Liver (tissue), 9 donors: ENCODE results near the gene PPFIA1. TPM values are rescaled to one million over a fixed set of nuclear protein-coding genes. Genes with fewer than 3 reads are reported as not detected.
"Not testable (repeated sequence)": the region's sequence is repeated elsewhere in the genome, so short reads cannot be mapped to it uniquely, and the experiment has no call there.

Source experiments
- DNase-seq: peaks from one replicate; pipeline ENCODE4 v3.0.0-alpha.2; 2017; ENCODE audit warnings: low spot score
- H3K27ac ChIP-seq, 2 donors: one replicate each; pipeline ENCODE4 v1.7.0; 2013; ENCODE audit warnings: inconsistent platforms in 2 of 2, low read length in 2 of 2, control low read depth in 1 of 2, low read depth in 1 of 2, mild to moderate bottlenecking in 1 of 2
- H3K27me3 ChIP-seq, 4 donors: one replicate each; pipeline versions ENCODE4 v1.6.1 to v1.7.0; 2013; ENCODE audit warnings: low read length in 3 of 4, inconsistent platforms in 1 of 4, mild to moderate bottlenecking in 1 of 4, moderate library complexity in 1 of 4; ENCODE audit not compliant: control insufficient read depth in 4 of 4, insufficient read depth in 4 of 4
- H3K36me3 ChIP-seq, 4 donors: one replicate each; pipeline versions ENCODE4 v1.6.1 to v1.7.0; 2013; ENCODE audit warnings: low read length in 3 of 4, mild to moderate bottlenecking in 3 of 4, low read depth in 1 of 4, moderate library complexity in 1 of 4; ENCODE audit not compliant: control insufficient read depth in 4 of 4, insufficient read depth in 3 of 4
- H3K4me1 ChIP-seq, 4 donors: one replicate each; pipeline versions ENCODE4 v1.6.1 to v1.7.0; 2013; ENCODE audit warnings: low read length in 3 of 4, mild to moderate bottlenecking in 3 of 4, moderate library complexity in 1 of 4; ENCODE audit not compliant: control insufficient read depth in 4 of 4, insufficient read depth in 4 of 4
- H3K4me3 ChIP-seq, 3 donors: one replicate each; pipeline versions ENCODE4 v1.6.1 to v1.7.0; 2013; ENCODE audit warnings: low read length in 3 of 3, control low read depth in 1 of 3, low read depth in 1 of 3, mild to moderate bottlenecking in 1 of 3
- H3K9ac ChIP-seq, 2 donors: one replicate each; pipeline ENCODE4 v1.7.0; 2013; ENCODE audit warnings: low read length in 2 of 2, mild to moderate bottlenecking in 2 of 2, moderate library complexity in 2 of 2, control low read depth in 1 of 2, low read depth in 1 of 2
- H3K9me3 ChIP-seq, 4 donors: one replicate each; pipeline versions ENCODE4 v1.6.1 to v1.7.0; 2013; ENCODE audit warnings: low read length in 3 of 4; ENCODE audit not compliant: control insufficient read depth in 4 of 4
- ATF3 ChIP-seq: IDR thresholded peaks from 2 replicates; pipeline ENCODE4 v1.6.1; 2016; ENCODE audit warnings: antibody characterized with exemption
- CTCF ChIP-seq: fragments of 150-350 bp; IDR thresholded peaks from 2 replicates; pipeline ENCODE4 v1.5.1; 2017; ENCODE audit warnings: improper control_type of control experiment, low read depth, low read length; ENCODE audit not compliant: missing input control
- EGR1 ChIP-seq, 2 donors: IDR thresholded peaks; 2 replicates each; pipeline ENCODE4 v1.6.1; 2016 to 2018; ENCODE audit warnings: antibody characterized with exemption in 2 of 2, low read depth in 2 of 2
- FOXA1 ChIP-seq: IDR thresholded peaks from 2 replicates; pipeline ENCODE4 v1.6.1; 2016; ENCODE audit warnings: antibody characterized with exemption
- FOXA2 ChIP-seq: IDR thresholded peaks from 2 replicates; pipeline ENCODE4 v1.6.1; 2016; ENCODE audit warnings: antibody characterized with exemption
- GABPA ChIP-seq, 2 donors: IDR thresholded peaks in 1 of 2; conservative IDR thresholded peaks in 1 of 2; 2 replicates each; pipeline ENCODE4 v1.6.1; 2016; ENCODE audit warnings: antibody characterized with exemption in 2 of 2, mild to moderate bottlenecking in 1 of 2, moderate library complexity in 1 of 2
- HNF4A ChIP-seq, 2 donors: conservative IDR thresholded peaks; 2 replicates each; pipeline ENCODE4 v1.6.1; 2016; ENCODE audit warnings: antibody characterized with exemption in 2 of 2, mild to moderate bottlenecking in 2 of 2
- HNF4G ChIP-seq: IDR thresholded peaks from 2 replicates; pipeline ENCODE4 v1.6.1; 2016; ENCODE audit warnings: antibody characterized with exemption
- JUND ChIP-seq, 2 donors: IDR thresholded peaks; 2 replicates each; pipeline ENCODE4 v1.6.1; 2016; ENCODE audit warnings: antibody characterized with exemption in 2 of 2
- MAX ChIP-seq: IDR thresholded peaks from 2 replicates; pipeline ENCODE4 v1.6.1; 2016; ENCODE audit warnings: antibody characterized with exemption
- NR2F2 ChIP-seq: IDR thresholded peaks from 2 replicates; pipeline ENCODE4 v1.6.1; 2016; ENCODE audit warnings: antibody characterized with exemption
- RAD21 ChIP-seq, 2 donors: IDR thresholded peaks; 2 replicates each; pipeline ENCODE4 v1.6.1; 2016; ENCODE audit warnings: antibody characterized with exemption in 2 of 2, mild to moderate bottlenecking in 2 of 2
- REST ChIP-seq: IDR thresholded peaks from 2 replicates; pipeline ENCODE4 v1.6.1; 2016; ENCODE audit warnings: antibody characterized with exemption, mild to moderate bottlenecking
- RXRA ChIP-seq, 2 donors: IDR thresholded peaks; 2 replicates each; pipeline ENCODE4 v1.6.1; 2017 to 2018; ENCODE audit warnings: antibody characterized with exemption in 2 of 2, mild to moderate bottlenecking in 1 of 2
- SP1 ChIP-seq: IDR thresholded peaks from 2 replicates; pipeline ENCODE4 v1.6.1; 2018; ENCODE audit warnings: antibody characterized with exemption, mild to moderate bottlenecking
- TAF1 ChIP-seq: conservative IDR thresholded peaks from 2 replicates; pipeline ENCODE4 v1.6.1; 2016; ENCODE audit warnings: antibody characterized with exemption, mild to moderate bottlenecking
- YY1 ChIP-seq: IDR thresholded peaks from 2 replicates; pipeline ENCODE4 v1.6.1; 2016; ENCODE audit warnings: antibody characterized with exemption, mild to moderate bottlenecking
- ZBTB33 ChIP-seq: IDR thresholded peaks from 2 replicates; pipeline ENCODE4 v1.6.1; 2016; ENCODE audit warnings: antibody characterized with exemption
- WGBS: extraction: QIAGEN DNeasy Blood & Tissue Kit; methylation state at CpG from one replicate; pipeline ENCODE4 v1.1.7; 2013; 5-methylcytosine and 5-hydroxymethylcytosine counted together
- polyA plus RNA-seq, 2 donors: library from polyadenylated mRNA; stranded (reverse) in 1 of 2; unstranded in 1 of 2; fragments of 200-250 nt in 1 of 2; fragments of >200 nt in 1 of 2; fragmentation: Nextera tagmentation in 1 of 2; extraction: Ambion mirVana in 1 of 2; gene quantifications; one replicate each; pipeline versions ENCODE4 v1.2.1 to v1.2.3, GENCODE V29; 2013 to 2015
- total RNA-seq, 2 donors: library from RNA; depleted of rRNA; stranded (reverse); fragments of >200 nt; gene quantifications; one replicate each; pipeline ENCODE4 v1.2.3, GENCODE V29; 2014
- donor health status: healthy.
- donor health status: healthy.
- donor health status: healthy.
- donor health status: healthy.
- donor health status: healthy.

Gene PPFIA1
- total and polyA plus RNA-seq, 4 donors, result 9.9 to 39.6 (median 14.5) TPM

GRCh38 chr11:70327717-70328116 is 57.2 kb downstream of the PPFIA1 start:
- no peak for DNase-seq
- Histone ChIP-seq H3K36me3 (peaks cover 0 to 30% (median 17%) of the 10 kb centered on the region in 4 donors), H3K9ac (no peak overlapping the region), H3K27me3 (no peaks in the 10 kb centered on the region), H3K4me3 (no peak overlapping the region), H3K4me1 (peaks cover 2 to 9% (median 5%) of the 10 kb centered on the region in 4 donors), H3K9me3 (no peaks in the 10 kb centered on the region), H3K27ac (no peak overlapping the region)
- 97% methylated on average over 10 of the region's 10 CpGs for WGBS
- no peak for TF ChIP-seq CTCF

- DNase-seq, result no peak
- no peak overlapping the region for H3K4me3 ChIP-seq
- peaks cover 4 to 38% (median 24%) of the 10 kb centered on the region in 4 donors for H3K36me3 ChIP-seq
- H3K27ac ChIP-seq, result no peak overlapping the region
- TF ChIP-seq REST (no peak), ZBTB33 (no peak), EGR1 (IDR thresholded peaks at IDR 0.05; ENCODE audit: low read depth in 2 of 2) (no peak), RAD21 (IDR thresholded peaks at IDR 0.05) (no peak), ATF3 (no peak), FOXA2 (no peak), MAX (no peak), NR2F2 (no peak), RXRA (IDR thresholded peaks at IDR 0.05) (no peak), SP1 (no peak), HNF4A (conservative IDR thresholded peaks at IDR 0.05) (no peak), FOXA1 (no peak), YY1 (no peak), HNF4G (no peak), JUND (IDR thresholded peaks at IDR 0.05) (no peak), GABPA (IDR thresholded peaks at IDR 0.05 in 1 of 2, conservative IDR thresholded peaks at IDR 0.05 in 1 of 2) (no peak), TAF1 (no peak)
- no peaks in the 10 kb centered on the region for H3K9me3 ChIP-seq
- H3K4me1 ChIP-seq, result peaks cover 0 to 9% (median 5%) of the 10 kb centered on the region in 4 donors
- WGBS, result 83% methylated on average over 4 of the region's 4 CpGs
- no peaks in the 10 kb centered on the region for H3K27me3 ChIP-seq
- no peak overlapping the region for H3K9ac ChIP-seq
These were observed 58.1 kb downstream of the PPFIA1 start for GRCh38 chr11:70328556-70328955.

GRCh38 chr11:70331320-70331843 is 60.9 kb downstream of the PPFIA1 start:
- H3K9me3 ChIP-seq, DNase-seq, H3K27ac ChIP-seq, H3K9ac ChIP-seq, H3K27me3 ChIP-seq, H3K4me3 ChIP-seq, H3K4me1 ChIP-seq: not testable (repeated sequence)
- 88% methylated on average over 5 of the region's 5 CpGs for WGBS
- peaks cover 9 to 59% (median 42%) of the 10 kb centered on the region in 4 donors for H3K36me3 ChIP-seq
